ENCODE results near the gene ZNF331. TPM values are rescaled to one million over a fixed set of nuclear protein-coding genes. Genes with fewer than 3 reads are reported as not detected.

Gene ZNF331
- polyA plus RNA-seq, 2 donors: 4.7 to 6.1 TPM

GRCh38 chr19:53580871-53581835 lies 43.2 kb downstream of the ZNF331 start:
- Histone ChIP-seq H3K36me3 (ENCODE audit: control insufficient read depth in 2 of 2, insufficient read depth in 2 of 2, low read length in 1 of 2) (peaks cover 9 to 11% of the 10 kb centered on the region in 2 donors), H3K4me1 (ENCODE audit: control insufficient read depth in 2 of 2, insufficient read depth in 2 of 2, low read length in 1 of 2) (no peaks in the 10 kb centered on the region), H3K9me3 (ENCODE audit: control insufficient read depth in 2 of 2, insufficient read depth in 1 of 2, low read depth in 1 of 2, low read length in 1 of 2) (peaks cover 7 to 21% of the 10 kb centered on the region in 2 donors), H3K4me3 (ENCODE audit: low read depth in 1 of 2, low read length in 2 of 2) (no peak overlapping the region), H3K27ac (ENCODE audit: low read depth in 2 of 2, low read length in 1 of 2) (no peak overlapping the region), H3K27me3 (ENCODE audit: control insufficient read depth in 1 of 2, insufficient read depth in 2 of 2, low read length in 2 of 2) (no peaks in the 10 kb centered on the region)
- WGBS, 2 donors: 82 to 84% methylated on average over 17 of the region's 17 CpGs

GRCh38 chr19:53581871-53582279 lies 43.9 kb downstream of the ZNF331 start:
- Histone ChIP-seq H3K4me1 (ENCODE audit: control insufficient read depth in 2 of 2, insufficient read depth in 2 of 2, low read length in 1 of 2) (no peaks in the 10 kb centered on the region), H3K27me3 (ENCODE audit: control insufficient read depth in 1 of 2, insufficient read depth in 2 of 2, low read length in 2 of 2) (no peaks in the 10 kb centered on the region), H3K9me3 (ENCODE audit: control insufficient read depth in 2 of 2, insufficient read depth in 1 of 2, low read depth in 1 of 2, low read length in 1 of 2) (peaks cover 7 to 21% of the 10 kb centered on the region in 2 donors), H3K36me3 (ENCODE audit: control insufficient read depth in 2 of 2, insufficient read depth in 2 of 2, low read length in 1 of 2) (peaks cover 7 to 11% of the 10 kb centered on the region in 2 donors), H3K4me3 (ENCODE audit: low read depth in 1 of 2, low read length in 2 of 2) (no peak overlapping the region), H3K27ac (ENCODE audit: low read depth in 2 of 2, low read length in 1 of 2) (no peak overlapping the region)
- WGBS, 2 donors: 65 to 67% methylated on average over 6 of the region's 6 CpGs

- Histone ChIP-seq H3K9me3 (ENCODE audit: control insufficient read depth in 2 of 2, insufficient read depth in 1 of 2, low read depth in 1 of 2, low read length in 1 of 2) (peaks cover 5 to 9% of the 10 kb centered on the region in 2 donors), H3K36me3 (ENCODE audit: control insufficient read depth in 2 of 2, insufficient read depth in 2 of 2, low read length in 1 of 2) (peaks cover 0 to under 1% of the 10 kb centered on the region in 2 donors), H3K4me3 (ENCODE audit: low read depth in 1 of 2, low read length in 2 of 2) (no peak overlapping the region), H3K27me3 (ENCODE audit: control insufficient read depth in 1 of 2, insufficient read depth in 2 of 2, low read length in 2 of 2) (no peaks in the 10 kb centered on the region), H3K4me1 (ENCODE audit: control insufficient read depth in 2 of 2, insufficient read depth in 2 of 2, low read length in 1 of 2) (no peaks in the 10 kb centered on the region), H3K27ac (ENCODE audit: low read depth in 2 of 2, low read length in 1 of 2) (no peak overlapping the region)
- 89 to 92% methylated on average over 3 of the region's 3 CpGs for WGBS, 2 donors
Observed at GRCh38 chr19:53583181-53583580, 45.2 kb downstream of the ZNF331 start.

GRCh38 chr19:53586277-53586691 lies 48.3 kb downstream of the ZNF331 start:
- H3K36me3 ChIP-seq (ENCODE audit: control insufficient read depth in 2 of 2, insufficient read depth in 2 of 2, low read length in 1 of 2): no peaks in the 10 kb centered on the region
- H3K4me1 ChIP-seq (ENCODE audit: control insufficient read depth in 2 of 2, insufficient read depth in 2 of 2, low read length in 1 of 2): no peaks in the 10 kb centered on the region
- H3K9me3 ChIP-seq (ENCODE audit: control insufficient read depth in 2 of 2, insufficient read depth in 1 of 2, low read depth in 1 of 2, low read length in 1 of 2): peaks cover 3 to 6% of the 10 kb centered on the region in 2 donors
- no peak overlapping the region for H3K4me3 ChIP-seq (ENCODE audit: low read depth in 1 of 2, low read length in 2 of 2)
- H3K27me3 ChIP-seq (ENCODE audit: control insufficient read depth in 1 of 2, insufficient read depth in 2 of 2, low read length in 2 of 2): no peaks in the 10 kb centered on the region
- WGBS, 2 donors: 85 to 89% methylated on average over 6 of the region's 6 CpGs
- no peak overlapping the region for H3K27ac ChIP-seq (ENCODE audit: low read depth in 2 of 2, low read length in 1 of 2)

GRCh38 chr19:53594811-53595509 lies 57.0 kb downstream of the ZNF331 start:
- Histone ChIP-seq H3K27ac (ENCODE audit: low read depth in 2 of 2, low read length in 1 of 2) (no peak overlapping the region), H3K4me3 (ENCODE audit: low read depth in 1 of 2, low read length in 2 of 2) (no peak overlapping the region), H3K36me3 (ENCODE audit: control insufficient read depth in 2 of 2, insufficient read depth in 2 of 2, low read length in 1 of 2) (no peaks in the 10 kb centered on the region), H3K4me1 (ENCODE audit: control insufficient read depth in 2 of 2, insufficient read depth in 2 of 2, low read length in 1 of 2) (no peaks in the 10 kb centered on the region), H3K27me3 (ENCODE audit: control insufficient read depth in 1 of 2, insufficient read depth in 2 of 2, low read length in 2 of 2) (no peaks in the 10 kb centered on the region), H3K9me3 (ENCODE audit: control insufficient read depth in 2 of 2, insufficient read depth in 1 of 2, low read depth in 1 of 2, low read length in 1 of 2) (peaks cover 6 to 11% of the 10 kb centered on the region in 2 donors)
- WGBS, 2 donors: 60 to 64% methylated on average over 14 of the region's 14 CpGs

- 72 to 76% methylated on average over 9 of the region's 9 CpGs for WGBS, 2 donors
- no peaks in the 10 kb centered on the region for H3K36me3 ChIP-seq (ENCODE audit: control insufficient read depth in 2 of 2, insufficient read depth in 2 of 2, low read length in 1 of 2)
- H3K27me3 ChIP-seq (ENCODE audit: control insufficient read depth in 1 of 2, insufficient read depth in 2 of 2, low read length in 2 of 2): no peaks in the 10 kb centered on the region
- peaks cover 6 to 11% of the 10 kb centered on the region in 2 donors for H3K9me3 ChIP-seq (ENCODE audit: control insufficient read depth in 2 of 2, insufficient read depth in 1 of 2, low read depth in 1 of 2, low read length in 1 of 2)
- H3K27ac ChIP-seq (ENCODE audit: low read depth in 2 of 2, low read length in 1 of 2): no peak overlapping the region
- no peaks in the 10 kb centered on the region for H3K4me1 ChIP-seq (ENCODE audit: control insufficient read depth in 2 of 2, insufficient read depth in 2 of 2, low read length in 1 of 2)
- no peak overlapping the region for H3K4me3 ChIP-seq (ENCODE audit: low read depth in 1 of 2, low read length in 2 of 2)
Observed at GRCh38 chr19:53595510-53595867, 57.5 kb downstream of the ZNF331 start.

- Histone ChIP-seq H3K4me1 (ENCODE audit: control insufficient read depth in 2 of 2, insufficient read depth in 2 of 2, low read length in 1 of 2) (no peaks in the 10 kb centered on the region), H3K27me3 (ENCODE audit: control insufficient read depth in 1 of 2, insufficient read depth in 2 of 2, low read length in 2 of 2) (no peaks in the 10 kb centered on the region), H3K4me3 (ENCODE audit: low read depth in 1 of 2, low read length in 2 of 2) (no peak overlapping the region), H3K36me3 (ENCODE audit: control insufficient read depth in 2 of 2, insufficient read depth in 2 of 2, low read length in 1 of 2) (no peaks in the 10 kb centered on the region), H3K9me3 (ENCODE audit: control insufficient read depth in 2 of 2, insufficient read depth in 1 of 2, low read depth in 1 of 2, low read length in 1 of 2) (peaks cover 6 to 11% of the 10 kb centered on the region in 2 donors), H3K27ac (ENCODE audit: low read depth in 2 of 2, low read length in 1 of 2) (no peak overlapping the region)
- WGBS, 2 donors: 80% methylated on average over 9 of the region's 9 CpGs
Observed at GRCh38 chr19:53596056-53596455, 58.1 kb downstream of the ZNF331 start.

- Histone ChIP-seq H3K27ac (ENCODE audit: low read depth in 2 of 2, low read length in 1 of 2) (no peak overlapping the region), H3K9me3 (ENCODE audit: control insufficient read depth in 2 of 2, insufficient read depth in 1 of 2, low read depth in 1 of 2, low read length in 1 of 2) (peaks cover 6 to 11% of the 10 kb centered on the region in 2 donors), H3K4me3 (ENCODE audit: low read depth in 1 of 2, low read length in 2 of 2) (no peak overlapping the region), H3K36me3 (ENCODE audit: control insufficient read depth in 2 of 2, insufficient read depth in 2 of 2, low read length in 1 of 2) (no peaks in the 10 kb centered on the region), H3K27me3 (ENCODE audit: control insufficient read depth in 1 of 2, insufficient read depth in 2 of 2, low read length in 2 of 2) (no peaks in the 10 kb centered on the region), H3K4me1 (ENCODE audit: control insufficient read depth in 2 of 2, insufficient read depth in 2 of 2, low read length in 1 of 2) (no peaks in the 10 kb centered on the region)
- WGBS, 2 donors: 61 to 78% methylated on average over 12 of the region's 12 CpGs
Observed at GRCh38 chr19:53597023-53597422, 59.1 kb downstream of the ZNF331 start.

- H3K9me3 ChIP-seq (ENCODE audit: control insufficient read depth in 2 of 2, insufficient read depth in 1 of 2, low read depth in 1 of 2, low read length in 1 of 2): peaks cover 5 to 6% of the 10 kb centered on the region in 2 donors
- H3K27ac ChIP-seq (ENCODE audit: low read depth in 2 of 2, low read length in 1 of 2): no peak overlapping the region
- WGBS, 2 donors: 55 to 64% methylated on average over 10 of the region's 10 CpGs
- H3K4me1 ChIP-seq (ENCODE audit: control insufficient read depth in 2 of 2, insufficient read depth in 2 of 2, low read length in 1 of 2): no peaks in the 10 kb centered on the region
- H3K36me3 ChIP-seq (ENCODE audit: control insufficient read depth in 2 of 2, insufficient read depth in 2 of 2, low read length in 1 of 2): no peaks in the 10 kb centered on the region
- H3K27me3 ChIP-seq (ENCODE audit: control insufficient read depth in 1 of 2, insufficient read depth in 2 of 2, low read length in 2 of 2): no peaks in the 10 kb centered on the region
- H3K4me3 ChIP-seq (ENCODE audit: low read depth in 1 of 2, low read length in 2 of 2): no peak overlapping the region
Observed at GRCh38 chr19:53598361-53598760, 60.4 kb downstream of the ZNF331 start.
